ENCODE data around the gene RASGEF1B.

The RASGEF1B gene

GRCh38 chr4:81442484-81443085, 29.1 kb downstream of the RASGEF1B start:
- Histone ChIP-seq H3F3A (ENCODE audit: insufficient read depth) (no peaks in the 10 kb centered on the region), H3K36me3 (ENCODE audit: low read length) (peaks cover 32% of the 10 kb centered on the region; the same call in 1 of the 2 replicates), H3K9ac (ENCODE audit: low read length) (no peak overlapping the region), H4K20me1 (ENCODE audit: low read depth, low read length) (no peaks in the 10 kb centered on the region), H3K4me2 (ENCODE audit: low read depth, low read length, poor library complexity, severe bottlenecking) (no peak overlapping the region), H3K79me2 (ENCODE audit: insufficient read depth, low read length) (no peaks in the 10 kb centered on the region), H3K4me3 (ENCODE audit: insufficient read depth, low read length, poor library complexity, severe bottlenecking) (no peak overlapping the region), H3K9me3 (ENCODE audit: insufficient read depth, low read length) (no peaks in the 10 kb centered on the region), H3K9me2 (replicated peaks; ENCODE audit: insufficient read depth, low read length) (no peaks in the 10 kb centered on the region), H3K27me3 (ENCODE audit: low read length) (no peaks in the 10 kb centered on the region), H3K27ac (ENCODE audit: low read depth, low read length) (no peak overlapping the region), H2AFZ (ENCODE audit: low read depth, low read length, severe bottlenecking) (no peak overlapping the region)
- TF ChIP-seq EZH2phosphoT487 (conservative IDR thresholded peaks at IDR 0.05; ENCODE audit: low read length): no peak
- TF ChIP-seq CTCF (IDR thresholded peaks at IDR 0.05; ENCODE audit: insufficient read depth, low read length, poor library complexity, severe bottlenecking): no peak

GRCh38 chr4:81440949-81441348, 30.8 kb downstream of the RASGEF1B start:
- no peaks in the 10 kb centered on the region for H4K20me1 ChIP-seq (ENCODE audit: low read depth, low read length)
- H2AFZ ChIP-seq (ENCODE audit: low read depth, low read length, severe bottlenecking): no peak overlapping the region
- H3K27me3 ChIP-seq (ENCODE audit: low read length): no peaks in the 10 kb centered on the region
- peaks cover 32% of the 10 kb centered on the region; the same call in 1 of the 2 replicates for H3K36me3 ChIP-seq (ENCODE audit: low read length)
- H3K4me2 ChIP-seq (ENCODE audit: low read depth, low read length, poor library complexity, severe bottlenecking): no peak overlapping the region
- TF ChIP-seq CTCF (IDR thresholded peaks at IDR 0.05; ENCODE audit: insufficient read depth, low read length, poor library complexity, severe bottlenecking) (no peak), EZH2phosphoT487 (conservative IDR thresholded peaks at IDR 0.05; ENCODE audit: low read length) (no peak)
- no peaks in the 10 kb centered on the region for H3K79me2 ChIP-seq (ENCODE audit: insufficient read depth, low read length)
- H3K4me3 ChIP-seq (ENCODE audit: insufficient read depth, low read length, poor library complexity, severe bottlenecking): no peak overlapping the region
- H3K9me2 ChIP-seq (replicated peaks; ENCODE audit: insufficient read depth, low read length): no peaks in the 10 kb centered on the region
- H3K27ac ChIP-seq (ENCODE audit: low read depth, low read length): no peak overlapping the region
- no peaks in the 10 kb centered on the region for H3K9me3 ChIP-seq (ENCODE audit: insufficient read depth, low read length)
- H3K9ac ChIP-seq (ENCODE audit: low read length): no peak overlapping the region
- H3F3A ChIP-seq (ENCODE audit: insufficient read depth): peaks cover 5% of the 10 kb centered on the region; the same call in 1 of the 2 replicates

GRCh38 chr4:81436941-81437574, 34.6 kb downstream of the RASGEF1B start:
- H3K4me3 ChIP-seq (ENCODE audit: insufficient read depth, low read length, poor library complexity, severe bottlenecking): no peak overlapping the region
- H3K36me3 ChIP-seq (ENCODE audit: low read length): peaks cover 18% of the 10 kb centered on the region; the same call in 1 of the 2 replicates
- H3K4me2 ChIP-seq (ENCODE audit: low read depth, low read length, poor library complexity, severe bottlenecking): no peak overlapping the region
- H3K9ac ChIP-seq (ENCODE audit: low read length): no peak overlapping the region
- TF ChIP-seq CTCF (IDR thresholded peaks at IDR 0.05; ENCODE audit: insufficient read depth, low read length, poor library complexity, severe bottlenecking) (no peak), EZH2phosphoT487 (conservative IDR thresholded peaks at IDR 0.05; ENCODE audit: low read length) (no peak)
- H3K79me2 ChIP-seq (ENCODE audit: insufficient read depth, low read length): no peaks in the 10 kb centered on the region
- no peaks in the 10 kb centered on the region for H3K9me3 ChIP-seq (ENCODE audit: insufficient read depth, low read length)
- H3F3A ChIP-seq (ENCODE audit: insufficient read depth): peaks cover 5% of the 10 kb centered on the region; the same call in 1 of the 2 replicates
- H3K27ac ChIP-seq (ENCODE audit: low read depth, low read length): no peak overlapping the region
- no peaks in the 10 kb centered on the region for H4K20me1 ChIP-seq (ENCODE audit: low read depth, low read length)
- no peak overlapping the region for H2AFZ ChIP-seq (ENCODE audit: low read depth, low read length, severe bottlenecking)
- H3K9me2 ChIP-seq (replicated peaks; ENCODE audit: insufficient read depth, low read length): no peaks in the 10 kb centered on the region
- H3K27me3 ChIP-seq (ENCODE audit: low read length): no peaks in the 10 kb centered on the region
